Esophagus muscularis mucosa (tissue), 3 donors: Measurements from ENCODE around the gene RAD51B.

Experiments used
- CTCF ChIP-seq, 3 experiments: fragments of 200-600 bp in 2 of 3; fragments of 450-650 bp in 1 of 3; sonication (generic) in 2 of 3; IDR thresholded peaks; one replicate each; pipeline ENCODE4 v1.5.1; 2017 to 2019; ENCODE audit warnings: antibody characterized with exemption in 3 of 3, mild to moderate bottlenecking in 2 of 3, moderate library complexity in 1 of 3
- POLR2A ChIP-seq: fragments of 450-650 bp; IDR thresholded peaks from one replicate; pipeline ENCODE4 v1.6.1; 2017; ENCODE audit warnings: antibody characterized with exemption, moderate library complexity, mild to moderate bottlenecking, low read depth
- POLR2AphosphoS5 ChIP-seq, 2 donors: sonication (generic); formaldehyde crosslinking; IDR thresholded peaks; one replicate each; pipeline ENCODE4 v1.6.1; 2017; ENCODE audit warnings: antibody characterized with exemption in 2 of 2

- TF ChIP-seq CTCF (IDR thresholded peaks at IDR 0.05) (no peak), POLR2A (no peak), POLR2AphosphoS5 (IDR thresholded peaks at IDR 0.05) (no peak)
Measured at GRCh38 chr14:68373124-68373646, 553.6 kb downstream of the RAD51B start.
